ENCODE data around the gene CFAP299.

- TF ChIP-seq, protein P1, sequence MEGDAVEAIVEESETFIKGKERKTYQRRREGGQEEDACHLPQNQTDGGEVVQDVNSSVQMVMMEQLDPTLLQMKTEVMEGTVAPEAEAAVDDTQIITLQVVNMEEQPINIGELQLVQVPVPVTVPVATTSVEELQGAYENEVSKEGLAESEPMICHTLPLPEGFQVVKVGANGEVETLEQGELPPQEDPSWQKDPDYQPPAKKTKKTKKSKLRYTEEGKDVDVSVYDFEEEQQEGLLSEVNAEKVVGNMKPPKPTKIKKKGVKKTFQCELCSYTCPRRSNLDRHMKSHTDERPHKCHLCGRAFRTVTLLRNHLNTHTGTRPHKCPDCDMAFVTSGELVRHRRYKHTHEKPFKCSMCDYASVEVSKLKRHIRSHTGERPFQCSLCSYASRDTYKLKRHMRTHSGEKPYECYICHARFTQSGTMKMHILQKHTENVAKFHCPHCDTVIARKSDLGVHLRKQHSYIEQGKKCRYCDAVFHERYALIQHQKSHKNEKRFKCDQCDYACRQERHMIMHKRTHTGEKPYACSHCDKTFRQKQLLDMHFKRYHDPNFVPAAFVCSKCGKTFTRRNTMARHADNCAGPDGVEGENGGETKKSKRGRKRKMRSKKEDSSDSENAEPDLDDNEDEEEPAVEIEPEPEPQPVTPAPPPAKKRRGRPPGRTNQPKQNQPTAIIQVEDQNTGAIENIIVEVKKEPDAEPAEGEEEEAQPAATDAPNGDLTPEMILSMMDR (IDR thresholded peaks at IDR 0.05): no peak
- no peak for TF ChIP-seq POLR2AphosphoS5 (IDR thresholded peaks at IDR 0.05)
Observed at GRCh38 chr4:80321776-80322175, 13.8 kb upstream of the CFAP299 start.
